GM06990 (cell line): ENCODE data around the gene GRK5.

Source experiments
- DNase-seq: peaks from one replicate; pipeline ENCODE4 v3.0.0-alpha.2; 2011; ENCODE audit not compliant: insufficient read length; ENCODE audit errors: extremely low read depth
- H3K27me3 ChIP-seq: replicated peaks from 2 replicates; pipeline ENCODE4 v1.6.0; 2011; ENCODE audit warnings: low read length; ENCODE audit not compliant: control insufficient read depth, insufficient read depth
- H3K36me3 ChIP-seq: 2 replicates; pipeline ENCODE4 v1.5.1; 2011; ENCODE audit warnings: low read length; ENCODE audit not compliant: control insufficient read depth, insufficient read depth
- H3K4me3 ChIP-seq: replicated peaks from 2 replicates; pipeline ENCODE4 v1.5.1; 2011; ENCODE audit warnings: low read depth, mild to moderate bottlenecking, control low read depth, low read length
- CTCF ChIP-seq: IDR thresholded peaks from 2 replicates; pipeline ENCODE4 v1.5.1; 2011; ENCODE audit warnings: low read length, control low read depth, mild to moderate bottlenecking, inconsistent platforms; ENCODE audit not compliant: insufficient read depth, poor library complexity, severe bottlenecking

GRK5 gene

GRCh38 chr10:119453313-119453712 is 245.9 kb downstream of the GRK5 start:
- H3K36me3 ChIP-seq: peaks cover 18% of the 10 kb centered on the region
- TF ChIP-seq CTCF: no peak
- H3K27me3 ChIP-seq: no peaks in the 10 kb centered on the region
- H3K4me3 ChIP-seq: no peak overlapping the region
- no peak for DNase-seq

GRCh38 chr10:119454316-119454715 is 246.9 kb downstream of the GRK5 start:
- no peak overlapping the region for H3K4me3 ChIP-seq
- no peak for DNase-seq
- TF ChIP-seq CTCF: no peak
- H3K27me3 ChIP-seq: no peaks in the 10 kb centered on the region
- peaks cover 13% of the 10 kb centered on the region for H3K36me3 ChIP-seq

GRCh38 chr10:119454990-119455389 is 247.6 kb downstream of the GRK5 start:
- no peaks in the 10 kb centered on the region for H3K27me3 ChIP-seq
- TF ChIP-seq CTCF: no peak
- DNase-seq: no peak
- no peak overlapping the region for H3K4me3 ChIP-seq
- H3K36me3 ChIP-seq: peaks cover 13% of the 10 kb centered on the region

GRCh38 chr10:119455609-119456434 is 248.5 kb downstream of the GRK5 start:
- DNase-seq: peak; percentile 41
- H3K27me3 ChIP-seq: no peaks in the 10 kb centered on the region
- no peak overlapping the region for H3K4me3 ChIP-seq
- TF ChIP-seq CTCF: no peak
- peaks cover 13% of the 10 kb centered on the region for H3K36me3 ChIP-seq

GRCh38 chr10:119456435-119456810 is 249.1 kb downstream of the GRK5 start:
- TF ChIP-seq CTCF: no peak
- Histone ChIP-seq H3K36me3 (peaks cover 13% of the 10 kb centered on the region), H3K4me3 (no peak overlapping the region), H3K27me3 (no peaks in the 10 kb centered on the region)
- DNase-seq: no peak
